GM18498 (cell line): ENCODE results near the gene C1QTNF9.
"Not testable (repeated sequence)": the region's sequence is repeated elsewhere in the genome, so short reads cannot be mapped to it uniquely, and the experiment has no call there.

Experiments
- ATAC-seq: cut with Tn5 transposase; IDR thresholded peaks from one replicate; pipeline ENCODE4 v1.9.1; 2021; ENCODE audit warnings: mild to moderate bottlenecking, moderate library complexity; ENCODE audit not compliant: unreplicated experiment

Gene C1QTNF9

GRCh38 chr13:24359252-24359651 lies 49.9 kb downstream of the C1QTNF9 start:
- ATAC-seq, result not testable (repeated sequence)

GRCh38 chr13:24360106-24360505 lies 50.7 kb downstream of the C1QTNF9 start:
- no peak for ATAC-seq

- no peak for ATAC-seq
Observed at GRCh38 chr13:24361113-24361512, 51.7 kb downstream of the C1QTNF9 start.

GRCh38 chr13:24361852-24362366 lies 52.5 kb downstream of the C1QTNF9 start:
- ATAC-seq, result no peak

- no peak for ATAC-seq
Observed at GRCh38 chr13:24362435-24362952, 53.1 kb downstream of the C1QTNF9 start.

GRCh38 chr13:24365191-24365590 lies 55.8 kb downstream of the C1QTNF9 start:
- ATAC-seq, result no peak

GRCh38 chr13:24366315-24366714 lies 56.9 kb downstream of the C1QTNF9 start:
- not testable (repeated sequence) for ATAC-seq

- ATAC-seq, result not testable (repeated sequence)
Observed at GRCh38 chr13:24371273-24371672, 61.9 kb downstream of the C1QTNF9 start.
